GM21381 (cell line): ENCODE results near the gene ME3.

Experiments
- ATAC-seq: cut with Tn5 transposase; IDR thresholded peaks from one replicate; pipeline ENCODE4 v1.9.1; 2021; ENCODE audit warnings: mild to moderate bottlenecking, moderate library complexity; ENCODE audit not compliant: unreplicated experiment

Gene ME3

DNA sequence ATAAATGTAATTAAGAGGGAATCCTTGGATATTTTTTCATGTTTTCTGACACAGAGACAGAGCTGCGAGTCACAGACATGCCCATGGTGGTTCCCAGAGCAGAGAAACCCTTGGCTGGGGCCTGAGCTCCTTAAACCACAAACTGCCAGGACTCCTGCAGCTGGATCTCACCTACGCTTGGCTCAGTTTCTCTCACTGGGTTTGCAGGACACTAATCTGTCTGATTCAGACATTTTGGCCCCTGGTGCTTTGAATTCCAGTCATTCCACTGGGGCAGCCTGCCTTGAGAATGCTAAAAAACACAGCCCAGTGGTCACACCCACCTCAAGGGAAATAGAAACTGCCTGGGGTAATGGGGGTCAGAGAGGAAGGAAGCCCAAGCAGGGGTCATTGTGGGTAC is 175.1 kb downstream of the ME3 start:
- no peak for ATAC-seq

DNA sequence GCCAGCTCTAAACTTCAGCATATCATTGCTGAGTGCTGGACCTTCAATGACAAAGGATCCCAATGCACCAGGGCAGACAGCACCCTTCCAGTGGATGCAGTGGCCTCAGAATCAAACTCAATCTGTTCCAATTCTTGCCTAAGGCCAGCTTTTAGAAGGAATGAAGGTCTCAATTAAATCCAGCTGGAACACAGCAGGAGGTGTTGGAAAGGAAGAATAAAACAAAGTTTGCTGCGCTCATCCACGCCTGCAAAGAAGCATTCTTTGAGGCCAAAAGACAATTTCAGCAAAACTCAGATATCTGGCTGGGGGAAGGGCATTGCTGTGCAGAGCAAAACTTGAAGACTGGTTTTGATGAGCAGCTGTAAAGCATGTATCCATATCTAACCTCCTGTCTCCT is 177.1 kb downstream of the ME3 start:
- ATAC-seq, result no peak

DNA sequence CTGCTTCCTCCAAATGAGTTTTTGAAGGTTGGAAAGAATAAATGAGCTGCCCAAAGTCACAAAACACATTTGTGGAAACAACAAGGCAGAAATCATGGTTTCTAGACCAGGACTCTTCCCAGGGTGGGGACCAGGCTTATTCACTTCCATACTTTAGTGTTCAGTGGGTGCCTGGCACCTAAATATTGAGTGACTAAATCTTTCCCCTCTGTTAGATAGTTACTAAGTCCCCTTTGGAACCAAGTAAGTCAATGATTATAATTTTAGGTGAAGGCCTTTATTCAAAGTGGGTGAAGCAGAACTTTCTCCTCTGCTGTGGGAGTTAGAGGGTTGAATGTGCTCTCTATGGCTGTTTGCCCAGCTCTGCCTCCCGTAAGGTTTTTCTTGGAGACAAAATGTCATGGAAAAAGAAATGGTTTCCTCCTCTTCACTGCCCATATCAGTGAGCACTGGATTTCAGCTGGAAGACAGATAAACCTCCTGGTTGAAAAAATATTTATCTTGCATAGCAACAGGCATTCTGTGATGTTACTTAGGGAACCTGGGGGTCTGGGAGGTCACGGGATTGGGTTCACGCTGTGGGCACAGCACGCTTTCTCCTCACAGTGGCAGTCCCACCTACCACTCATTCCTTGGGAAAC is 179.9 kb downstream of the ME3 start:
- no peak for ATAC-seq

DNA sequence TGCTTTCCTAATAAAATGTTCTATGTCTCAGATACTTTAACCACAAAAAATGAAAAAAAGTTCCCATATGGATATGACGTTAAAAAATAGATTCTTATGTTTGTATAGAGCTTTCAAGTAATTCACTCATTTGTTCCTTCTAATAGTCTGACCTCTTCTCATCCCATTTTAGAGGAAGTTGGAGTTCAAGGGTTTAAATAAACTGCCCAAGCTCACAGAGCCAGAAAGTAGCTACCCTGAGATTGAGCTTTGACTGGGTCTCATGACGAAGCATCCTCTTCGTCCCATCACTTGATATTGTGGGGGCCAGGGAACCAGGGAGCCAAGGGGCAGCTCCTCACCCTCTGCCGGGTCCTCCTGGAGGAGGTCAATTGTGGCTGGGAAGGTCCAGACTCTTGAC is 181.4 kb downstream of the ME3 start:
- no peak for ATAC-seq

DNA sequence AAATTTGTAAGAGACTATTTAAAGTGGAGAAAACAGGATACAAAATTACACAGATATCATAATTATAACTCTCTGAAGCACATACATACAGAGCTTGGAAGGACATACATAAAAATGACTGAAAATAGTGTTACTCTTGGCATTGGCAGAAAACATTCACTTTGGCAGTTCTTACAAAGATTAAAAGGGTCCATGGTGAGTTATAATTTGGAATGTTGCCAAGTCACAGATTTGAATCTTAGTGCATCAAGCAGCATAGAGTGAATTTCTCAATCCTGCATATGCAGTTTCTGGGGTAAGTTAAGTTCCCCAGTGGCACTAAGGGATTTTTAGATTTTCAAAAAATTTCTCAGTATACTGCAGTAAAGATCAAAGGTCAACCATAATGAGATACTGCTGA is 181.8 kb downstream of the ME3 start:
- ATAC-seq, result no peak

DNA sequence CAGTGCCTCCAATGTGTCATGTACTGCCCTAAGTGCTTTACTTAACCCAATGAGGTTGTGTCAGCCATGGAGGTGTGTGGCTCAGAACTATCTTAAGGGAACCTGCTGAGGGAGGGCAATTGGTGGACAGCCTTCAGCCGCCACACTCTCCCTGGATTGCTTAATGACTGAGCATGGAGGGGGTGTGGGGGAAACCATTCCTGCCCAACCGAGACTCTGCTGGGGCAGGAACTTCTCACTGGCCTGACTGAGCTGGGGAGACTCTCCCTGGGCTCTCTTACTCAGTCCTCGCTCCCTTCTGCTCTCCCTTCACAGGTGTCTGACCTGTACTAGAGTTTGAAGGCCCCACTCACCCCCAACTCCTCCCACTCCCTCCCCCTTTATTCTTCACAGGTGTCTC is 183.0 kb downstream of the ME3 start:
- no peak for ATAC-seq

DNA sequence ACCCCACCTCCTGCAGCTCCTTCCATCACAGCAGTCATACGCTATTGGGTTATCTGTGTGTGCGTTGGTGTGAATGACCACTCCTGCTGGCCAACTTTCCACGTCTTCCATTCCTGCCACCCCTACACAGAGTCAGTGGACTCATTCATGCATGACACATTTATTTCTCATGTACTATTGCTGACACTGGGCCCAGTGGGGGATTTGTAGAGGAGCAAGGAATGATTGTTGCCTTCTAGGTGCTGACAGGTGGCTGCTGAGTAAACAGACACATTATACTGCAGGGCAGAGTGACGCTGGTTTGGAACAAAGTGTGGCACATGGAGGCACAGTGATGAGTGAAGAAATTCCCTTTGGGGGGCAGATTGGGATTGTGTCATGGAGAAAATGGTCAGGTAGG is 183.9 kb downstream of the ME3 start:
- no peak for ATAC-seq

DNA sequence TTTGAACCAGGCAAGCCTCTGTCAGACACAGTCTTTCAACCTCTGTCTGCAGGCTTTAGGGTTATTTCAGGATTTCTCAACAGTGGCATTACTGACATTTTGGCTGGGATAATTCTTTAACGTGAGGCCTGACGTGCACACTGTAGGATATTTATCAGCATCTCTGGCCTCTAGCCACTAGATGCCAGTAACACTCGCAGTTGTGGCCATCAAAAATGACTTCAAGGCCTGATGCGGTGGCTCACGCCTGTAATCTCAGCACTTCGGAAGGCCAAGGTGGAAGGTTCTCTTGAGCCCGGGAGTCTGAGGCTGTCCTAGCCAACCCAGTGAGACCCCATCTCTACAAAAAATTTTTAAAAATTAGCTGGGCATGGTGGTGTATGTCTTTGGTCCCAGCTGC is 184.7 kb downstream of the ME3 start:
- ATAC-seq, result no peak

DNA sequence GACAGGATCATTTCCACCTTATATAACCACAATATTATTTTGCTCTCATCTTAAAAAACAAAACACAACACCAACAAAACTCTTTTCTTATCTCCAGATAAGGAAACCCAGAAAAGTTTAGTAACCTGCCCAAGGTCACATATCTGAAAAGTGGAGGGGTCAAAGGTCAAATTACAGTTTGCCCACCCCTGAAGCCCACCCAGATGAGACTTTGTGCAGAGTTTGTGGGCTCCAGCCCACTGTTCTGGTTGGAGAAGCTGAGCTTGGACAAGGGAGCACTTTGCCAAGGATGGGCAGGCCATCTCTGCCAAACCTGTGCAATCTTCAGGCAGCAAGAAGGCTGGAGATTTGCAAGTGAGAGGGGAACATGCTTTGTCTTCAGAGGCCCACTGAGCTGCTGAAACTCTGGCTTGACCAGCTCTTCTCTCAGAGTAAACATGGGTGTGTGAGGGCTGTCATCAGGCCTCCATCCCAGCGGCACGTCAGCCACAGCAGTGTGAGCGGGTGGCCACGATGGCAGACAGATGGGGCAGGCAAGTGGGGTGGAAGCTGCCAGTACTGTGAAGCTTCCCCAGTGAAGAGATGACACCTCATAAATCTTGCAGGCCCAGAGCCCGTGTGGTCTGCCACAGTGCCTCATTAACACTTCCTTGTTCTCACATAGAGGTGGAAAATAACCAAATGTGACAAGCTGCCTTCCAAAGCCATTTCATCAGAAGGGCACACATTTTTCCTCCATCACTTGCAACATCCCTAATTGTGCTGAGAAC is 186.0 kb downstream of the ME3 start:
- ATAC-seq, result no peak

DNA sequence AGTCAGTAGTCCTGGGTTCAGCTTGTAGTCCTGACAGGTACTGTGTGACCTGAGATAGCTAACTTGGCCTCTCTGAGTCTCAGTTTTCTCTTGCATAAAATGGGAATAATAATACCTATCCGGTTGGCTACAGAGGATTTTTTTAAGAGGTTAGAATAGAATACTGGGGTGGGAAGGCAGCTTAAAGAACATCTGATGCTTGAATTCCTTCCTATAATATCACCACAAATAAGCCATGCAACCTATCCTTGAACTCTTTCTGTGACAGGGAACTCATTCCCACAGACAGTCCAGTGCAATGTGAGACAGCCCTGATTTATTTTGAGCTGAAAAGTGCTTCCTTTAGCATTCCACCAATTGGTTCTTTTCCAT is 187.6 kb downstream of the ME3 start:
- no peak for ATAC-seq

DNA sequence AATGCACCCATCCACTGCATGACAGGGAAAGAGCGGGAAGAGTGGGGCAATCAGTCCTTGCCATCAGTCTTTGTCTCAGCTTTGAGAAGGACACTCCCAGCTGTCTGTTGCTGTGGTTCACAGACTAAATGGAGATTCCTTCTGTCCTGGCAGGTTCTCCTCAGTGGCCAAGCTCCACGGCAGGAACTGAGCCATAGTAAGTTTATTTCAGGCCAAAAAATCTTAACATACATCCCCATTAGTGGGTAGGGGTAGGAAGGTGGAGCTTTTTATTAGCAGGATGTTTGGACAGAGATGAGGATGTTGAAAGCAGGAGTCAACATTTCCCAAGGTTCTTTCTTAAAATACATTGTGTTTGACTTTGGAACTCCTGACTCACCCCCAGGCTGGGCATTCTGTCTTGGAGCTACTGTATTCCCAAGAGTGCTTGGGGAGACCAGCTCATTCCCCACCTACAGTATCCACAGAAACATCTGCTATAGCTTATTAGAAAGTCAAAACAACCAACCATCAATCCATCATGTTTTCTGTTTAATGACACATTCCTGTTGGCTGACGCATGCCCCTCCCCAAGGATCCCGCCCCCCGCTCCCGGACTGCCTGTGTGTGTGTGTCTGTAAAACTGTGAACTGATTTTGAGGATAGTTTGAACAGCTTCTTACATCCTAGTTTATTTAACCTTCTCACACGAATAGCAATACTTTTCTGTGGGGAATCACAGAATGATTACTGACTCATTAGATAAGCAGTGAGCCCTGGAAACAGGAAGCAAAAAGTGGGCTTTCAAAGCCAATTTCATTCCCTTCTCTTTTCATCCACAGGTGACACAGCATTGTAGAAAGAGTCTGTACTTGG is 188.2 kb downstream of the ME3 start:
- ATAC-seq, result no peak

DNA sequence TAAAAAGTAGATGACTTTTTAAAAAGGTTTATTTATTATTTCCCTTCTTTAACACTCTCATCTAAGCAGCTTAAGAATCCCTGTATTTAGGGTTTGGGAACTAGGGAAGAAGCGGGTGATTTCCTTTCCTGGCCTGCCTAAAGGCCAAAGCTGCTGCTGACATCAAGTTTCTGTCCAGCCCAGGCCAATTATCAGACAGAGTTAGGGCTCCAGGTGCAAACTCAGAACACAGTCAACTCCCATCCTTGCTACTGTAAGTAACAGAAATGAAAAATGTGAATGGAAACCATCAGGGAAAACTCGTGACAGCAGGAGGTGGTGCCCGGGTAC is 188.8 kb downstream of the ME3 start:
- ATAC-seq, result no peak

DNA sequence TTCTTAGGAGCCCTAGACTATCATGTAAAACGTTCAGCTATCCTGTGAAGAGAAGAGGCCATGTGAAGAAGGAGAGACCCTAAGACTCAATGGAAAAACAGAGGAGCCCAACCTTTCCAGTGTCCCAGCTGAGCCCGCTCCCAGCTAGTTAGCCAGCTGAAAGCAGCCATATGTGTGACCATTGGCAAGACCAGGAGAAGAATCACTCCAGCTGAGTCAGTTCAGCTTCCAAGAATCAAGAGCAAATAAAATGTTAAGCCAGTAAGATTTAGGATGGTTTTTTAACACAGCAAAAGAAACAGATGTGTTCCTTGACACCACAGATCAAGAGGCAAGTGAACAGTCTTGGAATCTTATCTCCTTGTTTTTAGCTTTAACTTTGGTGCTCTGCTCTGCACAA is 189.7 kb downstream of the ME3 start:
- ATAC-seq, result no peak

DNA sequence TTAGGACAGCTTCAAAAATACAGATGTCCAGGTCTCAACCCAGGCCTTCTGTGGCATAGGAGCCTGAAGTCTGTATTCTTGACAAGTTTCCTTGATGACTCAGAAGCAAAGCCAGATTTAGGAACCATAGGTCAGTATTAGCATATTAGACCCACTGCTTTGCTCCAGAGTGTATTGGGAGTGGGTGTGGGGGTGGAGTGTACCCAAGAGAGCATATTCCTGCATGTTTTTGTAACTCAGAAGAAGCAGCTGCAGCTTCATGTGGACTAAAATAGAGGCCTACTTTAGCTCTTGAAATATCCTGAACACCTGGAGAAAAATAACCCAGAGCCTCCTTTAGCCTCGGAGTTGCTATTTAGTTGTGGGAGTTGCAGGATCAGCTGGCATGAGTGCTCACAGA is 191.0 kb downstream of the ME3 start:
- no peak for ATAC-seq

DNA sequence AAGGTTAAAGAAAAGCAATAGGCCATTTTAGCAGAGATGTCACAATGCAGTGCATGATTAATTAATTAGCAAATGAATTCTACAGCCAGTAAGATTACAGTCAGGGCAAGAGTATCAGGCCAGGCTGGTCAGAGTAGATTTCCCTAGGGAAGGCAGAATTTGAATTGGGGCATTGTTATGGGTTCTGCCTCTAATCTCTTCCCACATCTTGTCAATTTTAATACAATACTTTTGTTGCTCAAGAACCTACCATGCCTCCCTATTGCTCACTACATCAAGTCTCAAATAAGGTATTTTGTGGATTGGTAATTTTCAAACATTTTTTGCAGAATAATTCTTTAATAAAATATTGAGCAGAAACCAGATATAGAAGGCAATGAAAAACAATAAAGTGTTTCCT is 194.1 kb downstream of the ME3 start:
- ATAC-seq, result no peak

DNA sequence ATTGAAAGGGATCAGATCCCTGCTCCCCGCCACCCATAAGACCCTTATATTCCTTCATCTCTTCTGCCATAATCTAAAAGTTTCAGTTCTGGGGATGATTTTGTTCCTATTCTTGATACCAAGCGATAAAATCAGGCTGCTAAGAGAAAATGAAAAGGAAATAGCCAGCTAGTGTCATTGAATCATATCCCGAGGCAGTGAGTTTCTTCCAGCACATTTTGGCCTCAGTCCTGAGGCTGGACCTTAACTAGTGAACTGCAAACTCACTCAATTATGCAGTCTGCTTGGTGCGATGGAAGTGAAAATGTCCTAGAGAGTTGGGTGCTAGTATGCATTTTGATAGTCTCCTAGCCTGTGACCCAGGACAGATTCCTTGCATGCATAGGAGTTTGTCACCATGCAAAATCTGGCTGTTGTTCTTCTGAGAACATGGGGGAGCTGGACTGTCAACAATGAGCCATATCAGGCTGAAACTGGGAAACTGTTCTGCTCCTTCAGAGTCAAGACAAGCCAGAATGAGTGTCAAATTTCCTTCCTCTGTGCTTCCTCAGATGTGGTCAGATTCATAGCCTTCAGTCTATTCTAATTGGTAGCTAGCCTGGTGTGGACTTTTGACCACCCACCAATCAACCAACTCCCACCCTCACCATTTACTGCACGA is 194.8 kb downstream of the ME3 start:
- ATAC-seq, result no peak

DNA sequence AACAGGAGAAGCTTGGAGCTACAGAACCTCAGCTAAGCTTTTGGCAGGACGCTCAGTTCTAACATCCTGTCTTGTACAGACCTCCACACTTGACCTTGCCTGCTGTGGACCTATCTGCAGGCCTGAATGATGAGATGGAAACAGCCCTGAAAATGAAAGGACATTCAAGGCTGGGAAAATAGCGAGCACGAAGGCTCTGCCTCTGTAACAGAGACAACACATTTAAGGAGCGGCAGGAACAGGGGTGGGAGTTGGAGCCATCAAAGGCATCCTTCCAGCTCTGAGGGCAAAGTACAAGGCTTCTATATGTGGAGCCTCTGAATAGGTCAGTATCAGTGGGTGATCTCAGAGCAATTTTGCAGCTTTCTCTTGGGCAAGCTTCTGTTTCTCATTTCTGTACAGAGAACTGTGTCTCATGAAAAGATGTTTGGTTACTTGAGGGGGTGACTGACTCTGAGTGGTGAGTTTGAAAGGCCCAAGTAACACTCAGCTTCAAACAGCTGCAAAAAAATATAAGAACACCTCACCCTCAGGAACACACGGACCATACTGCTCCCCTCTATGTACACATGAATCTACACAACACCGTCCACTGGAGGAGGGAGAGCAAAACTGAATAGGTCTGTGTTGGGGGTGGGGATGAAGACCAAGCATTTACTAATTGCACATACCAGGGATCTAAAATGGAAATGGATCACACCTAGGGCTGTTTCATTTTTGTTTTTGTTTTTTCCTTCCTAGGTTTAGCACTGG is 196.1 kb downstream of the ME3 start:
- ATAC-seq, result no peak

DNA sequence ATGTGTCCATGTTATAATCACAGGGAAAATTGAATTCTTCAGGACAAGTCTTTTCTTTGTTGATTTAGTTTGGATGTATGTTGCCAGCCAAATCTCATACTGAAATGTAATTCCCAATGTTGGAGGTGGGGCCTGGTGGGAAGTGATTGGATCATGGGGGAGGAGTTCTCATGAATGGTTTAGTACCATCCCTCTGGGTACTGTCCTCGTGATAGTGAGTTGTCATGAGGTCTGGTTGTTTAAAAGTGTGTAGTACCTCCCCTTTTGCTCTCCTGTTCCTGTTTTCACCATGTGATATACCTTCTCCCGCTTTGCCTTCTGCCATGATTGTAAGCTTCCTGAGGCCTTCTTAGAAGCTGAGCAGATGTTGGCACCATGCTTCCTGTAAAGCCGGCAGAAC is 197.4 kb downstream of the ME3 start:
- no peak for ATAC-seq

DNA sequence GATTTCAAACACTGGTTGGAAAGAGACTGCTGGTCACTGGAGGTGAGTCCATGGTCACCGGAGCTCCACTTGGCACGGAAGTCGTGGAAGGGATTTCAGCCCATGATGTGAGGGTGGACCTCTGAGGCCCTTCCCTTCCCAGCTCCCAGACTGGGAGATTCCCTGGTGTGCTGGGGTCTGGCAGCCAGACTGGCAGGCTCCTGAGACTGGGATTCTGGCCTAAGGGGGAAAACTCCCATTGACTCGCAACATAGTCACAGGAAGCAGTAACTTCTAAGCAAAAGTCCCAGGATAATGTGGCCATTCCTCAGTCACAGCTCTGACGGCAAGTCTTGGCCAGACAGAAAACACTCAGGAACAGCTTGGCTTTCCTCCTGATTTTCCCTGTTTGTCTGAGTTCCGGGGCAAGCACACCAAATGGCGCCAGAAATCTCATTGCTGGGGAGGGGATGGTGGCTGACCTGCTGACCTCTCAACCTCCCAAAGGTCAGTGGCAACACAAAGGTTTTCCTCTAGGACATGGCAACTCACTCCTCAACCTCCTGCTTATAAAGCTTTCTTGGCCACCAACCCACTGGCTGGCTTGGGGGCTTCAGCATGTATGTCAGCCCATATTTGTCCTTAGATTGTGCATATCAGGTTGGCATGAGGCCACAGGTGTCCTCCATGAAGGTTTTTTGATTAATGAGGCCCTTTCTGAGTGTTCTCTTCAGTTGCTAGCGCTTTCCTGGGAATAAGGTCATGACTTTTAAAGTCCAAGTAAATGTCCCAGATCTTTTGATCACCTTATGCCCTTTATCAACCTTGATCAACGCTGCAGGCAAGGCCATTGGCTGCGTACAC is 198.2 kb downstream of the ME3 start:
- ATAC-seq, result no peak
